ENCODE data around the gene ANKRD13C.
A peak's percentile ranks its signal among the peaks of the same experiment; 100 is the strongest.
"Not testable (repeated sequence)": the region's sequence is repeated elsewhere in the genome, so short reads cannot be mapped to it uniquely, and the experiment has no call there.

ANKRD13C gene

GRCh38 chr1:70360321-70360720, 5.8 kb upstream of the ANKRD13C start:
- TF ChIP-seq TAF1 (IDR thresholded peaks at IDR 0.05; ENCODE audit: low read depth, low read length) (no peak), PAX5 (IDR thresholded peaks at IDR 0.05; ENCODE audit: insufficient read depth, low read length, severe bottlenecking) (no peak), POLR2A (IDR thresholded peaks at IDR 0.05; ENCODE audit: low read depth, low read length) (no peak), SPI1 (IDR thresholded peaks at IDR 0.05; ENCODE audit: low read depth, low read length) (no peak), POU2F2 (IDR thresholded peaks at IDR 0.05; ENCODE audit: low read depth, low read length) (no peak), POLR2AphosphoS5 (IDR thresholded peaks at IDR 0.05; ENCODE audit: low read depth, low read length) (no peak)
- no peak for DNase-seq (ENCODE audit: insufficient read length, low spot score)
- no peak for FAIRE-seq

GRCh38 chr1:70358921-70359564, 4.5 kb upstream of the ANKRD13C start:
- DNase-seq (ENCODE audit: insufficient read length, low spot score) (no peak), FAIRE-seq (no peak)
- no peak for TF ChIP-seq SPI1 (IDR thresholded peaks at IDR 0.05; ENCODE audit: low read depth, low read length)
- no peak for TF ChIP-seq POLR2AphosphoS5 (IDR thresholded peaks at IDR 0.05; ENCODE audit: low read depth, low read length)
- no peak for TF ChIP-seq TAF1 (IDR thresholded peaks at IDR 0.05; ENCODE audit: low read depth, low read length)
- no peak for TF ChIP-seq POLR2A (IDR thresholded peaks at IDR 0.05; ENCODE audit: low read depth, low read length)
- TF ChIP-seq POU2F2 (IDR thresholded peaks at IDR 0.05; ENCODE audit: low read depth, low read length): no peak
- no peak for TF ChIP-seq PAX5 (IDR thresholded peaks at IDR 0.05; ENCODE audit: insufficient read depth, low read length, severe bottlenecking)

- DNase-seq (ENCODE audit: insufficient read length, low spot score): no peak
- FAIRE-seq: no peak
- no peak for TF ChIP-seq PAX5 (IDR thresholded peaks at IDR 0.05; ENCODE audit: insufficient read depth, low read length, severe bottlenecking)
Observed at GRCh38 chr1:70355920-70356319, 1.4 kb upstream of the ANKRD13C start.

- FAIRE-seq: no peak
- no peak for DNase-seq (ENCODE audit: insufficient read length, low spot score)
- TF ChIP-seq PAX5 (IDR thresholded peaks at IDR 0.05; ENCODE audit: insufficient read depth, low read length, severe bottlenecking) (no peak), SPI1 (IDR thresholded peaks at IDR 0.05; ENCODE audit: low read depth, low read length) (no peak)
Observed at GRCh38 chr1:70355111-70355407, 537 bp upstream of the ANKRD13C start.

GRCh38 chr1:70353601-70354331, 756 bp downstream of the ANKRD13C start:
- TF ChIP-seq POLR2A (IDR thresholded peaks at IDR 0.05; ENCODE audit: low read depth, low read length) (no peak), TAF1 (IDR thresholded peaks at IDR 0.05; ENCODE audit: low read depth, low read length) (no peak), POLR2AphosphoS5 (IDR thresholded peaks at IDR 0.05; ENCODE audit: low read depth, low read length) (no peak), SPI1 (IDR thresholded peaks at IDR 0.05; ENCODE audit: low read depth, low read length) (no peak), PAX5 (IDR thresholded peaks at IDR 0.05; ENCODE audit: insufficient read depth, low read length, severe bottlenecking) (no peak), POU2F2 (IDR thresholded peaks at IDR 0.05; ENCODE audit: low read depth, low read length) (no peak)
- peak; percentile 23 for DNase-seq (ENCODE audit: insufficient read length, low spot score)
- FAIRE-seq: peak; percentile 81

- TF ChIP-seq SPI1 (IDR thresholded peaks at IDR 0.05; ENCODE audit: low read depth, low read length): no peak
- no peak for TF ChIP-seq PAX5 (IDR thresholded peaks at IDR 0.05; ENCODE audit: insufficient read depth, low read length, severe bottlenecking)
- no peak for TF ChIP-seq POLR2AphosphoS5 (IDR thresholded peaks at IDR 0.05; ENCODE audit: low read depth, low read length)
- DNase-seq (ENCODE audit: insufficient read length, low spot score) (no peak), FAIRE-seq (no peak)
Observed at GRCh38 chr1:70353044-70353443, 1.5 kb downstream of the ANKRD13C start.

- DNase-seq (ENCODE audit: insufficient read length, low spot score); FAIRE-seq: not testable (repeated sequence)
Observed at GRCh38 chr1:70349799-70350198, 4.7 kb downstream of the ANKRD13C start.

- FAIRE-seq (no peak), DNase-seq (ENCODE audit: insufficient read length, low spot score) (no peak)
- TF ChIP-seq PAX5 (IDR thresholded peaks at IDR 0.05; ENCODE audit: insufficient read depth, low read length, severe bottlenecking) (no peak), POU2F2 (IDR thresholded peaks at IDR 0.05; ENCODE audit: low read depth, low read length) (no peak), POLR2AphosphoS5 (IDR thresholded peaks at IDR 0.05; ENCODE audit: low read depth, low read length) (no peak), TAF1 (IDR thresholded peaks at IDR 0.05; ENCODE audit: low read depth, low read length) (no peak), POLR2A (IDR thresholded peaks at IDR 0.05; ENCODE audit: low read depth, low read length) (no peak), SPI1 (IDR thresholded peaks at IDR 0.05; ENCODE audit: low read depth, low read length) (no peak)
Observed at GRCh38 chr1:70348399-70349165, 5.9 kb downstream of the ANKRD13C start.

- DNase-seq (ENCODE audit: insufficient read length, low spot score); FAIRE-seq: not testable (repeated sequence)
Observed at GRCh38 chr1:70339644-70340043, 14.9 kb downstream of the ANKRD13C start.

GRCh38 chr1:70336050-70336449, 18.5 kb downstream of the ANKRD13C start:
- no peak for TF ChIP-seq POU2F2 (IDR thresholded peaks at IDR 0.05; ENCODE audit: low read depth, low read length)
- FAIRE-seq: no peak
- no peak for DNase-seq (ENCODE audit: insufficient read length, low spot score)

GRCh38 chr1:70334436-70334835, 20.1 kb downstream of the ANKRD13C start:
- FAIRE-seq: no peak
- TF ChIP-seq POLR2AphosphoS5 (IDR thresholded peaks at IDR 0.05; ENCODE audit: low read depth, low read length): no peak
- TF ChIP-seq PAX5 (IDR thresholded peaks at IDR 0.05; ENCODE audit: insufficient read depth, low read length, severe bottlenecking): no peak
- TF ChIP-seq POU2F2 (IDR thresholded peaks at IDR 0.05; ENCODE audit: low read depth, low read length): no peak
- no peak for TF ChIP-seq POLR2A (IDR thresholded peaks at IDR 0.05; ENCODE audit: low read depth, low read length)
- TF ChIP-seq SPI1 (IDR thresholded peaks at IDR 0.05; ENCODE audit: low read depth, low read length): no peak

More at GRCh38 chr1:70334436-70334835, 20.1 kb downstream of the ANKRD13C start:
- DNase-seq (ENCODE audit: insufficient read length, low spot score): no peak
